GM19324 (cell line): ENCODE data around the gene ATP8A2.

Source experiments
- ATAC-seq: cut with Tn5 transposase; IDR thresholded peaks from one replicate; pipeline ENCODE4 v1.9.1; 2021; ENCODE audit warnings: mild to moderate bottlenecking, moderate library complexity; ENCODE audit not compliant: unreplicated experiment, low FRiP score

The ATP8A2 gene

DNA sequence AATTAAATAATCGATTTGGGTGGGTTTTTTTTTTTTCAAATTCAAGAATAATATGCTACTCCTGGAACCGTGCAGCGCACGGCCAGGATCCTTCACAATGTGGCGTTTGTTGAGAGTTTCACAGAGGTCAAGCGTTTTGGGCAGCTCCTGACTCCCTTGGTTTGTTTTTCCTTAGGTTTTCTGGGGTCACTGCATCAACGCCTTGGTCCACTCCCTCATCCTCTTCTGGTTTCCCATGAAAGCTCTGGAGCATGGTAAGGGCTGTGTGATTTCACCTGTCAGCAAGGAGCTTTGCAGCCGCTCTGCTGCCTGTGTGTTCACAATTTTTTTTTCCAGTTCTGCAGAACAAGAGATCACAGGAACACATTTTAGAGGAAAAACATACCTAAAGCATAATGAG is 467.6 kb downstream of the ATP8A2 start:
- ATAC-seq = no peak

DNA sequence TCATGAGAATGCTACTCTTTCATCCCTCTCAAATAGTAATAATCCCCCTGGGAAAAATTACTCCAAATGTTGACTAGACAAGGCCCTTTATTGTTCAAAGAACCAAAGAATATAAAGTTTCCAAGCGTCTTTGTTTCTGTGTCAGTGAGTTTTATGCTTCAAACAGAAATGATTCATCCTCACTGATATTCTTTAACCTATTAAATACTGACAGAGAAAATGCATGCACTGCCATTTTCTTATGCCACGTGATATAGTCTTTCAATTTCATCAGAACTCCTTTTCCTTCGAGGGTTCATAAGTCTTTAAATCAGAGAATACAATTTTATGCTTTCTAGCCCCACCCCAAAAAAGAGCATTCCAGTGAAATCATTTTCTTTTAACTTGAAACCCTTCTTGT is 468.5 kb downstream of the ATP8A2 start:
- ATAC-seq = no peak

DNA sequence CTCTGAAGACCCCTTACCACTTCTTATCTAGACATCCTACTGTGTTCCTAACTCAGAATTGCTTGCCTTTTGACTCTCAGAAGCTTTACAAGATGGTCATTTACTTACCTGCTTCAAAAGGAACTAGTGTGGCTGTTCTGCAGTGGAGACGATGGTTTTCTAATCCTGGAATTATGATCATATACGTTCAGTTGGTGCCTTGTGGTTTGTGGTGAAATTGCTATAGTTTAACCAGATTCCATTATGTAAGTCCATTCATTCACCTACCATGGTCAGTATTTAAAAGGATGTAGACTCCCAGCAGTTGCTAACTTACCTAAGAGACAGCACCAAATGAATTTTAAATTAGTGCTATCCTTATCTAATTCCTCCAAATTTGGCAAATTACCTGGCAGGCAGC is 469.2 kb downstream of the ATP8A2 start:
- no peak for ATAC-seq

GRCh38 chr13:25843692-25844091 is 471.9 kb downstream of the ATP8A2 start:
- ATAC-seq = no peak

DNA sequence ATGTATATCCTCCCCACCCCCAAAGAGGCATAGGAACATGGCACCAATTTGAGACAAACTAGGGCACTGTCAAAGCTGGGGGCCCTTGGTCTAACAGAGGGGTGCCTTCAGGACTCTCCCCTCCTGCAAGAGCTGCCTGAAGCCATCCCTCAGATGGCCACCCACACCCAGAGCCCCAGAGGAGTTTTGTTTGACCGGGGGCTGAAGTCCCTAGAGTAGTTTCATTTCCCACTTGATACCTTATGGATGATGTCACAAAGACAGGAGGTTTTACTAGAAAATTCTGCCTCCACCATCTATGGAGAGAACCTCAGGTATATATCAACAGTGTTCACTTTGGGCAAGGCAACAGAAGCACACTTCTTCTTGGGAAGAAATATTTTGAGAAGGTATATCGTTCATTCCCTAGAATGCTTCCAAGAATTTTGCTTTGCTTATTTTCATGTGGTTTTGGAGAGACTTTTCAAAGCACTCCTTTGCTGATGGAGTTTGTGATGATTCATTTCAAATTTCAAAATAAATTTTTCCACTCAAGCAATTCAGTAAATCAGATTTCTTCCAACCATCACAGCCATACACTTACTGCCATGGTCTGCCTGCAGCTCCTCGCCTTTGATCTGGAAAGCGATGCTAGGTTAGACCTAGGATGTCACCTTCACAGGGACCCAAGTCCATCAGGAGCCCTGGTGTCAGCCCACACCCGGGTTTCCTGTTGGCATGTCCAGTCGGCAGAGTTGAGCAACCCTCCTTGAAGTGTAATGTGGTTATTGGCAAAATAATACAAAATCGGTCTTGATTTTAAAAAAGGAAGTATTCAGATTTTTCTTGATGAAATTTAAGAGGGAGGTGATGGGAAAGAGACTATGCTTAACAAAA is 473.0 kb downstream of the ATP8A2 start:
- no peak for ATAC-seq

GRCh38 chr13:25846222-25846984 is 474.6 kb downstream of the ATP8A2 start:
- no peak for ATAC-seq

DNA sequence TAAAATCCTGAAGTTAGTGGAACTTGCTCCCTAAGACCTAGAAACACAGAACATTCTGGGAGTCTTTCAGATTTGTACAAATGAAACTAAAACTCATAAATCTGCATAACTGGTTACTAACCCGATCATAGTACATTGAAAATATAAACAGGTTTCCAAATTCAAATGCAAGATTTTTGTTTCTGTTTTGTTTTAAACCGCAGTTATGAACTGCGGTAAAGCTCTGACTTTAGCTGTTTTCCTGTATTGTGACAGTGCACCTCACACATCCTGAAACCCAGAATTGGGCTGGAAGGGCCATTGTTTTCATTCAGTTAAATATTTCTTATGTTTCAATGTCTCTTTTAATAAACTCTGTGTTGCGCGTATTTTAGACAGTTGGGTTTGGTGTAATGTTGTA is 475.4 kb downstream of the ATP8A2 start:
- ATAC-seq = peak; percentile 83

DNA sequence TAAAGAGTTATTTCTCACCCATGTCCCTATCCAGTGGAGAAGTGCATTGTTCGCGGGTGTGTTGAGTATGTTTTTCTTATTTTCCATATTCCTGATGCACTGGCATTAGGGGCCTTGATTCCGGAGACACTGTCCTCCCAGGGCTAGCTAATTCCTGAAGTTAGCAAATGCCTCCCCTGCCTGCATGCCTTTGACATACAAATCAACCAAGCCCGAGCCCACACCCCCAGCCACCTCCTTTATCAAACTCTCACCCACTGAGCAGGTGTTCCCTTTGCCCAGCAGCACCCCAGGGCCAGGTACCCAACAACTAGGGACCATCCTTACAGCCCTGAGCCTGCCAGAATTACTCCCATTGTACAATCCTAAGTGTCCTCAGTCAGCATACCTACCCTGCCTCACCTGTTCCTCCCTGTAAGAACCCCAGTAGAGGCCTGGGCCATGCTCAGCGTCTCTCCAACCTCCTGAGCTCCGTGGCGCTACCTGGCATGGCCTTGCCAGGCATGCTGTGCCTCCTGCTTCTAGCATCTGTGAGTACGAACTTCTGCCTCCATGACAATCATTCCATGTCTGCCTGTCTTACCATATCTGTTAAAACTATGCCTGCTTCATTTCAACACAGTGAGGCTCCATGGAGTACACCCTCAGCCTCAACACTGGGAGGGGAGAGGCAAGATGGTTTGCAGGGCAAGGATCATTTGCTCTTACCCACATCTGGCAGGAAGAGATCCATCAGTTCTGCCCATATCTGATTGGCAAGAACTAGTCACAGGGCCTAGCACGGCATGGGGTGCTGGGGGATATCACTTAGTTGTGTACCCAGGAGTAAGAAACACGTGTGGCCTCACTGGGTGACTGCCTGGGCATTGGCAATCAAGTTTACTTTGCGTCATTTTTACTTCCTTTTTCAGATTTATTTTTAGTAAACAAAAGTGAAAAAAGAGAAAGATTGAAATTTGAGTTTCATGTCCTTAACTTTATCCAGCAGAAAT is 476.2 kb downstream of the ATP8A2 start:
- ATAC-seq = no peak

DNA sequence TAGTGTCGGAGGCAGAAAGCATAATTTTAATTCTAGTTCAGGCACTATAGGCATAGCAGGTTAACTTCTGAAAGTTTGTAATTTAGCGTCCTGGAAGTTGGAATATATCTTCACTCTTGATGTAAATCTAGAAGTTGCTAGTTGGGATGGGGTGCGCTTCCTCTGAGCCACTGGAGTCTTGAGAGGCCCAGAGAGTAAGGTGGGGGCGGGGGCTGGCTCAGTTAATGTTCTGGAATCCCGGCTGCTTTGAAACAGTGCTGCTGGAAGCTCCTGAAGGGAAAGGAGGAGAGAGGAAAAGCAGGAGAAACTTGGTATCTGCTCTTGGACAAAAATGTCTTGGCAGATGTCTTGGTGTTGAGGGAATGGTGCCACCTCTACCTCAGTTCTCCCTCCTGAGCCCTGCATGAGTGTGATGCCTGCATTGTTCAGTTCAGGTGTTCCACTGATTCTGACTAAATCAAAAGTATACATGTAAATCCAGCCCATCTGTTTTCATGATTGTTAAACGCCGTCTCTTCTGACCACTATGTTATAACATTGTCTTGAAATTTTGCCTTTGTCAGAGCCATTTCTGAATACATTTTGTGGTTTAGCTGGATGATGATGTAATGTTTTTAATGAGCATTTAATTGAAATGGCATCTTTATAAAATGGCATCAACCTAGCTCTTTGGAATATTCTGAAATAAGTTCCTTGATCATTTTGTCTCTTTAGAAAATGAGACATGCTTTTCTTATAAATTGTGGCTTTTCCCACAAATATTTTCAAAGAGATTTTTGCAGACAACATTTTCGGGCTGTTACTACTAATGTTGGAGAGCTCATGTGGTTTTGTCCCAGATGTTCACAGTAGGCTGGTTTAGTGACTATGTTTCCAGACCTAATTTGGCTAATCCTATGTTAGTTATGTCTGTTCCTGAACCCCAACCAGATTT is 477.3 kb downstream of the ATP8A2 start:
- ATAC-seq = no peak

DNA sequence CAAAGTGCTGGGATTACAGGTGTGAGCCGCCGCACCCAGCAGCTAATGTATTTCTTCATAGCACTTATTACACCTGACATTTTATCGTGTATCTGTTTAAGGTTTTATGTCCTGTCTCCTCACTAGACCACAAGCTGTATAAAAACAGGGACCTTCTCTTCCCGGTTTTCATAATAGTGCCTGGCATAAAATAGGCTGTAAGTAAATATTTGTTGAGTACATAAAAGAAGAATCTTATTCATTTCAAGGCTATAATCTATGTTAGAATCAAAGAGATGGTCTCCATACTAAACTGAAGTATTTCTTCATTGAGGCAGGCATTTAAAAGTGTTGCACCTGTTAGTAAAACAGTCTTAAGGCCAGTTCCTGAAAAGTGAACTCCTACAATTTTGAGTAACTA is 486.1 kb downstream of the ATP8A2 start:
- no peak for ATAC-seq

DNA sequence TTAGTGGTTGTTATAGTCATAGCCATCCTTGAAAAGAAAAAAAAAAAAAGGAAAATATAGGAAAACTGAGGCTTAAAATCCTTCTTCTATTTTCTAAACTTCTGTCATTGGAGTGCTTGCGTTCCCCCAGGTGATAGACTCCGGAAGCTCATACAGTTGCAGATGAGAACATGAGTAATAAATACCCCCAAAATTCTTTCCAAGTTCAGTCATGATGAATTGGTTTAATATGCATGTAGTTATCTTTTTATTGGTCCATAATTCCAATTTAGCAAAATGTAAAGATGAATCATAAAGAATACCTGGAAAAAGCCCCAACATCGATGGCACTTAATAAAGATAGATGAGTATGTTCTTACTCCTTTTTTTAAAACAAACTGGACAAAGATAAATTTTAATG is 487.8 kb downstream of the ATP8A2 start:
- ATAC-seq = no peak

GRCh38 chr13:25860265-25860664 is 488.5 kb downstream of the ATP8A2 start:
- ATAC-seq = no peak

GRCh38 chr13:25860862-25861261 is 489.1 kb downstream of the ATP8A2 start:
- no peak for ATAC-seq

DNA sequence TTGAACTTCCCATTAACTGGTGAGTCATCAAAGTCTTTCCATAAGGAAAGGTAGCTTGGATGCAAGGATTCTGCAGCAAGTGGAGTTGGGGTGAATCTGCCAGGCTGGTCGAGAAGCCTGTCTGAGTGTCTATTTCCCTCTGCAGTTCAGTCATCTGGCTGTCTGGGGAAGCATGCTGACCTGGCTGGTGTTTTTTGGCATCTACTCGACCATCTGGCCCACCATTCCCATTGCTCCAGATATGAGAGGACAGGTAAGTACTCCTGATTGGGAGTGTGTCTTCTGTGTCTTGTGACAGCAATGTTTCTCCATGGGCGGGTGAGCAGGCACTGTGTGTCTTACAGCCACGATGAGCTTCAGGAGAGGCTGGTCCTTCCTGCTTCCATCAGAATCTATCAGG is 490.4 kb downstream of the ATP8A2 start:
- ATAC-seq = no peak

GRCh38 chr13:25864116-25864515 is 492.3 kb downstream of the ATP8A2 start:
- ATAC-seq = no peak

- no peak for ATAC-seq
These were observed 493.2 kb downstream of the ATP8A2 start for GRCh38 chr13:25864936-25865335.

GRCh38 chr13:25865391-25865790 is 493.6 kb downstream of the ATP8A2 start:
- ATAC-seq = no peak

- no peak for ATAC-seq
These were observed 495.3 kb downstream of the ATP8A2 start for GRCh38 chr13:25867038-25867437.

DNA sequence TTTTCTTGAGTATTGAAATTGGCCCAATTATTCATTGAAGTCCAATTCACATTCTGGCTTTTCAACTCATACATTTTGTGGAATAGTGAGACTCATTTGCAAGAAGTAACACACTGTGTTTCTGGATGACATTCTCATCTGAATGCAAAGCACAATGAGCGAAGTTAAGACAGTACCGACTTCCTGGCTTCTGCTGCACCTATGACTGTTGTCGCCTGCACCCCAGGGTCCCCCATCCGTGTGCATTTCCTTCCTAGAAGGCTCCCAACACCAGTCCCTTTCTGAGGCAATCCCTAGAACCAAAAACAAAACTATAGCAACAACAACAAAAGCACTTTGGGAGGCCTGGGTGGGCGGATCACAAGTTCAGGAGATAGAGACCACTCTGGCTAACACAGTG is 496.7 kb downstream of the ATP8A2 start:
- no peak for ATAC-seq

DNA sequence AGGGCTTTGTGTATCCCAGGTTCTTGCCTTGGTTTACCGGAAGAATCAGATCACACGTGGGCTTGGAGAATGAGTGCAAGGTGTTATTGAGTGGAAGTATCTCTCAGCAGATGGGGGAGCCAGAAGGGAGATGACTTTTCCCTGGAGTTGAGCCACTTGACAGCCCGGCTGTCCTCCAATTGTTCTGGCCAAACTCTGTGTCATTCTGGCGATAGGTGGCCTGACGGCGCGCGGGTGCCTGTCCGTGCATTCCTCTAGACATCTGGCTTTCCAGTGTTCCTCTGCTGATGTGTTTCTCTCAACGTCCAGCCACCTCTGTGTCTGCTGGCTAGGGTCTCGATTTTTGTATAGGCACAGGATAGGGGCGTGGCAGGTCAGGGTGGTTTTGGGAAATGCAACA is 498.2 kb downstream of the ATP8A2 start:
- no peak for ATAC-seq
